NOMO-1 (cell line): ENCODE results near the gene ESPNL.

Experiments used
- DNase-seq, 2 experiments: peaks; one replicate each; lab custom pipeline; 2025; ENCODE audit not compliant: unreplicated experiment in 2 of 2; lab: John Stamatoyannopoulos, UW

ESPNL gene

GRCh38 chr2:238069877-238070276 lies 30.3 kb upstream of the ESPNL start:
- DNase-seq: no peak

GRCh38 chr2:238075397-238075796 lies 24.7 kb upstream of the ESPNL start:
- DNase-seq: no peak

GRCh38 chr2:238077292-238077691 lies 22.8 kb upstream of the ESPNL start:
- DNase-seq: no peak

DNA sequence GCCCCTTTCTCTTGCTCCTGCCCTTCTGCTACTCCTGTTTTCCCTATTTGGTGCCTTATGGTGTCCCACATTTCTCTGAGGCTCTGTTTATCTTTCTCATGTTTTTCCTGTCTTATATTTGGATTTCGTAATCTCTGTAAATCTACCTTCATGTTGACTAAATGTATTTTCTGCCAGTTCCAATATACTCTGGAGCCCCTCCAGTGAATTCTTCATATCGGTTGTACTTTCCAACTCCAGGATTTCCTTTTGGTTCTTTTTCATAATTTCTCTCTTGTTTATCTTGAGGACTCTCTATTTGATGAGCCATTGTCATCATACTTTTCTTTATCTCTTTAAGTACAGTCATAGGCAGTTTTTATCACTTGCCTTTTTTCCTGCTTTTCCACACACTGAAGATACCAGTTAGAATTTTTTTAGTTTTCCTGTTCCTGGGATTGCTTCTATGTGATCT lies 20.2 kb upstream of the ESPNL start:
- no peak for DNase-seq

DNA sequence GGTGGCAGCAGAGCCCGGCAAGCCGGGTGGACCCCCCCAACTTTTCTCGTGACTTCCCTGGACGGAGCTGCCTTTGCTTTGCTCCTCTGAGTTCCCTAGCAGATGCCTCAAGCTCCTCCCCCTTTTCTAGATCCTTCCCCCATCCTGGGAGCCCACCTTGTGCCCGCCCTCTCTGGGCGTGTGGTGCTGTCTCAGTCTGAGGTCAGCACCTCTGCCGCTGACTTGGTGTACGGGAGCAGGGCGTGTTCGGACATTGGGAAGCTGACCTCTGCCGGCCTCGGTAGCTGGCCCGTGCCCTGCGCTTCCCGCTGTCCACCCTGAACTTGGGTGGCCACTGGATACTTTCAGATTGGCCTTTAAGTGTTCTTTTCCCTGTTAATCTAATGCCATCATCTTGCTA lies 19.6 kb upstream of the ESPNL start:
- no peak for DNase-seq

DNA sequence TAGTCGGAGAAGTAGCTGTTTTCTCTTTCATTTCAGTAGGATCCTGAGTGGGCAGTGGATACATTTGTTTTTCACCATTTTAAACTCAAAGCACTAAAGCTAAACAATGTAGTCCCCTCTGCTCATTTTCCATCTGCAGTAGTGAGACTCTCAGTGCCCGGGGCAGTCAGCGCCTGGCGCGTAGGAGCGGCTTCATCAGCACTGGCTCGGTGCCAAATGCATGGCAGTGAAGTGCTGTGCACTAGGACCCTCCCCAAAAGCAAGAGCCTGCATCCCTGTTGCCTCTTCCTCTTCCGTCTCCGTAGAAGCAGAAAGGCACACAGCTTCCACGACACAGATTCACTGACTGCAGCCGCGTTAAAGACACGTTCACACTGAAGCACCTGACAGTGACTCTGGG lies 19.0 kb upstream of the ESPNL start:
- no peak for DNase-seq

DNA sequence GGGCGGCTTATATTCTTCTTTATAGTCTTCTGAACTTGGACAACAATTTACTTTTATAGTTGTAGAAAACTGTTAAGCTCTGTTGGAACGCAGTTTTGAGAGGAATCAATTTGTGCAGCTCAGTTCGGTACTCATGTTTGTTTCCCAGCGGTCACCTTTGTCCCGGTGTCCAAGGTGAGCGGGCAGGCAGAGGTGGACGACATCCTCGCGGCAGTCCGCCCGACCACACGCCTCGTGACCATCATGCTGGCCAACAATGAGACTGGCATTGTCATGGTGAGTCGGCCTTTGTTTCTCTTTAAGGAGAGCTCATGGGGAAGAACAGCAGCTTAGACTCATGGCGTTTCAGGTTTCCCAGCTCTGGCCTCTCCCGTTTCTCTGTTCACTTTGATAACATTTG lies 18.6 kb upstream of the ESPNL start:
- no peak for DNase-seq

- no peak for DNase-seq
Observed at GRCh38 chr2:238082151-238082550, 18.0 kb upstream of the ESPNL start.

DNA sequence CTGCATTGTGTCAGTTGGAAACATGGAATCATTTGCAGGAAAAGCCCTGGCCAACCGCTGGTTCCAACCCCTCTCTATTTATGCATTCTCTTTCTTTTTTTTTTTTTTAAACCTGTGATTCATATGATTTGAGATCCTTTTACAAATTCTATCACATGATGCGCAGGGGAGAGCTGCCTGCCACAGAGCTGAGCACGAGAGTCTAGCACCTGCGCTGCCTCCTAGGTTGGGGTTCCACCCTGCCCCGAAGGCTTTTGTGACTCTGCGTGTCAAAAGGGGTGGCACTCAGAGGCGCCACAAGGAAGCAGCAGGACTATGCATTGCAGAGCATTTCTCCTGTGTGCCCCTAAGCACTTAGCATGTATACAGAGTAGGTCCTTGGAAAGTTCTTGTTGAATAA lies 17.3 kb upstream of the ESPNL start:
- no peak for DNase-seq

DNA sequence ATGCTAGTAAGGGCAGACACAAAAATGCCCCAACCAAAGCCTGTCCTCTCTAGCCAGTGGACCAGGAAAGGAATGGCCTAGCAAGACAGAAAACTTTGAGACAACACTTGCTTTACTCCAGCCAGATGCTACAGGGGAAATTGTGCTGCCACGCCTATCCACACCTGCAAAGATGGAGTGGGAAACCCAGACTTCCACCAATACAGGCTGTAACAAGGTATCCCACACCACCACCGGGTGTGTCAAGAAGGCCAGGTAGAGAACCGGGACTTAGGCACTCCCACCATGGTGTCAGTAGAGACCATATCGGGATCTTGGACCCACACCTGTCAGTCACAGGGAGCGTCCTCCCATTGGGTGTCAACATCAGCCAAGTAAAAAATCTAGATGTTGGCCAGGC lies 16.2 kb upstream of the ESPNL start:
- no peak for DNase-seq

DNA sequence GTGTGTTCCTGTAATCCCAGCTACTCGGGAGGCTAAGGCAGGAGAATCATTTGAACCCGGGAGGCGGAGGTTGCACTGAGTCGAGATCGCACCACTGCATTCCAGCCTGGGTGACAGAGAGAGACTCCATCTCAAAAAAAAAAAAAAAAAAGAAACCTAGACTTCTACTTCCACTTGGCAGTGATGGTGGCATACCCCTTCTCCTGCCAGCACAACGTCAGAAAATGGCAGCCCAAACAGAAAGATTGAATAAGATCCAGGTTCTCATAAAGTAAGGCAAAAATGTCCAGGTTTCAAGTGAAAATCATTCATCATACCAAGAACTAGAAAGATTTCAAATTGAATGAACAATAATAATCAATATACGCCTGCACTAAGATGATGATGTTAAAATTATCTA lies 15.4 kb upstream of the ESPNL start:
- no peak for DNase-seq

DNA sequence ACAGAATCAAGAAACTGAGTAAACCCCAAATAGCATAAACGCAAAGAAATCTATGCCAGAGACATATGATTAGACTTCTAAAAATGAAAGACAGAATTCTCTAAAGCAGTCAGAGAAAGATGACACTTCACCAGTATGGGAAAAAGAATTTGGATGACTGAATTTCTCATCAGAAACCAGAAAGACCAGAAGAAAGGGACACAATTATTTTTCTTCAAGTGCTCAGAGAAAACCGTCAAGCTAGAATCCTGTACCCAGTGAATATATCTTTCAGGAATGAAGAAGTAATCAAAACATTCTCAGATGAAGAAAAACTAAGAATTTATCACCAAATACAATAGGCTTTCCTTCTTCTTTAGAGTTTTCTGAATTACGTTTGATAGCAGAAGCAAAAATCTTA lies 14.2 kb upstream of the ESPNL start:
- DNase-seq: no peak

GRCh38 chr2:238087211-238087610 lies 12.9 kb upstream of the ESPNL start:
- peak in 1 of 2 experiments; percentile 68 for DNase-seq

DNA sequence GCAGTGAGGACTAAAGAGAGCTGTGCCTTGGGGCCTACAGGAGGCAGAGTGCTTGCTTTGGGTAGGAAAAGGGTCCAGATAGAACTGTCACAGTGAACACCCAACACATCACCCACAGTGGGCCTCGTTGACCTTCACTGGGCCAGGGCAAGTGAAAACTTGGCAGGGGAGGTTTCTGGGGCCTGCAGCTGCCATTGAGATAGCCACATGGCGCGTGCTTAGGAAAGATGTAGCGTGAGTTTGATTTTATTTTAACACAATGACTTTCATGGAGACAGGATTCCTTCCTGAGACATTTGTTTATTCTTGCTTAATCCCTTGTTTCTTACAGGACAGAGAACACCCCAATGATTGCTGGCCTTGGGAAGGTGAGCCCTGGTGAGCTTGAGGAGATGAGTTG lies 9.3 kb upstream of the ESPNL start:
- no peak for DNase-seq

DNA sequence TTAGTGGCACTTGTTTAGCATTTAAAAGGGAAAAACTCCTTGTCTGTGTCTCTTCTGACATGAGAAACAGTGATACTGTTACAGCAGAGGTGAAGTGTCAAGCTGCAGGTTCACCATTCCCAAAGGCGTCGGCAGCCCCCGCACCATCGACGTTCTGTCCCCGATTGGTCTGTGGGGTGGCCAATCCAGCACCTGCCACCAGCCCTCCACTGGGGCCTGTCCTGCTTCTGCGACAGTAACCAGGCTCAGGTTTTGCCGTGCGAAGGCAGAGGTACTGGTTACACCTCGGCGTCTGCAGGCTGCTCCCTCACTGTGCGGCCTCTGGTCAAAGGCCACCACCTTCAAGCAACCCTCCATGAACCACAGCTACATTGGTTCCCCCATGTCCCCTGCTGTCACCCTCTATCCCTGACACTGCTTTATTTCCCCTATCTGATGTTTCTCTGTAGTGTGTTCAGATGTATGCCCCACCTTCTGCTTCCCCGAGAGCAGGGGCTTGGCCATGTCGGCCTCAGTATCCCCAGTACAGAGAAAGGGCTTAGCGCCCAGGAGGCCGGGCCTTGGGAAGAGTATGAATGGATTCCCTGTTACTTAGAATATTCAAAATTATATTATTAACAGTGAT lies 8.6 kb upstream of the ESPNL start:
- DNase-seq: no peak

GRCh38 chr2:238092486-238093035 lies 7.6 kb upstream of the ESPNL start:
- no peak for DNase-seq

- no peak for DNase-seq
Observed at GRCh38 chr2:238093181-238094140, 6.7 kb upstream of the ESPNL start.

DNA sequence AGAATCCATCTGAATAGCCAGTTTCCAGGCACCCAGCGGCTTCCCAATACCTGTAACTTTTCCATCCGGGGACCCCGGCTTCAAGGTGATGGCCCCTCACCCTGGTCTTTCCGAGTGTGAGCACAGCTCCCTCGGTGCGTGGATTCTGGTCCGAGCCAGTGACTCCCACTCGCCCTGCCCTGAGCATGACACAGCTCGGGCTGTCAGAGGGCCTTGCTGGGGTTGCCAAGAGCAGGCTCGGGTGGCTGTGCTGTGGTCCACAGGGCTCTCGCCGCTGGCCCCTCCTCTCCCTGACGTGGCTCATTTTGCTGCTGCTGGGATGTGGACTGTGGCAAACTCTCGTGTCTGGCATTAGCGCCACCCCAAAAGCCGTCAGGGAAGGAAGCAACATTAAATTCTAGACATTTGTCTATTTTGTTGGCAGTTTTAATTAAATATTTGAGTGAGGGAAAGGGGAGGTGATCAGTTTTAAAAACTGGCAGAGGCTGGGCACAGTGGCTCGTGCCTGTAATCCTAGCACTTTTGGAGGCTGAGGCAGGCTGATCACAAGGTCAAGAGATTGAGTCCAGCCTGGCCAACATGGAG lies 5.6 kb upstream of the ESPNL start:
- DNase-seq: no peak

GRCh38 chr2:238095143-238095542 lies 5.0 kb upstream of the ESPNL start:
- DNase-seq: no peak

DNA sequence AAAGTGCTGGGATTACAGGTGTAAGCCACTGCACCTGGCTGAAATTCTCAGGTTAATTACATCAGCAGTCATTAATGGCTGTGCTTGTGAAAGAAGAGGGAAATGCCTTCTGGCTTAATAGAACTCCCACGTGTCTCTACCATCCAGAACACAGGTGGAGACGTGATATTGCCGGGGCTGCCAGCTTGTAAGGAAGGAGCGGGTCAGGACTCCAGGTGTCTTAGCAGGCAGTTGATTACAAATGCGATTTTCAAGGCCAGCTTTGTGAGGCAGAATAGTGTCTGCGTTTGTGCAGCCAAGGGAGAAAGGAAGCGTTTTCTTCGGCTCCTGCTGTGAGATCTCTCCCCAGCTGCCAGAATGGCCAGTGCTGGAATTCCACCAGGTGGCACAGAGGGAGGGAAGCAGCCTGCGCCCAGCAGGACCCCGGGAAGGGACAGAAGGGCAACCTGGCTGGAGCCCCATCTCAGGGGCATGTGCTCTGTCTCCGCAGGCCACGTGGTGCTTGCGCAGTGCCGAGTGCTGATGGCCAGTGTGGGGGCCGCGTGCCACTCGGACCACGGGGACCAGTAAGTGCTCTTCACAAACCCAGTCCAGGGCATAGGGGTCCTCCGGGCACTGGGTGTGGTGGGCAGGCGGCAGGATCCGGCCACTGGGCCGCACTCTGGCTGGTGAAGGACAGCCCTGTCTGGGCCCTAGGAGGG lies 3.7 kb upstream of the ESPNL start:
- no peak for DNase-seq
